HUES6 (cell line): ENCODE results near the gene SH3BP4.

ENCODE experiments used
- H3K27ac ChIP-seq: 2 replicates; pipeline ENCODE4 v1.7.0; 2013; ENCODE audit warnings: low read depth, mild to moderate bottlenecking, low read length, inconsistent platforms
- H3K27me3 ChIP-seq: 2 replicates; pipeline ENCODE4 v1.6.1; 2013; ENCODE audit warnings: low read length; ENCODE audit not compliant: control insufficient read depth, insufficient read depth
- H3K36me3 ChIP-seq: 2 replicates; pipeline ENCODE4 v1.6.1; 2013; ENCODE audit warnings: low read length; ENCODE audit not compliant: control insufficient read depth, insufficient read depth
- H3K4me1 ChIP-seq: 2 replicates; pipeline ENCODE4 v1.6.1; 2013; ENCODE audit warnings: low read length; ENCODE audit not compliant: control insufficient read depth, insufficient read depth
- H3K4me3 ChIP-seq: 2 replicates; pipeline ENCODE4 v1.5.1; 2013; ENCODE audit warnings: low read depth, low read length
- H3K9ac ChIP-seq: one replicate; pipeline ENCODE4 v1.6.1; 2013; ENCODE audit warnings: mild to moderate bottlenecking, low read length
- H3K9me3 ChIP-seq: 2 replicates; pipeline ENCODE4 v1.6.1; 2013; ENCODE audit warnings: low read depth, low read length; ENCODE audit not compliant: control insufficient read depth, insufficient read depth

Gene SH3BP4

DNA sequence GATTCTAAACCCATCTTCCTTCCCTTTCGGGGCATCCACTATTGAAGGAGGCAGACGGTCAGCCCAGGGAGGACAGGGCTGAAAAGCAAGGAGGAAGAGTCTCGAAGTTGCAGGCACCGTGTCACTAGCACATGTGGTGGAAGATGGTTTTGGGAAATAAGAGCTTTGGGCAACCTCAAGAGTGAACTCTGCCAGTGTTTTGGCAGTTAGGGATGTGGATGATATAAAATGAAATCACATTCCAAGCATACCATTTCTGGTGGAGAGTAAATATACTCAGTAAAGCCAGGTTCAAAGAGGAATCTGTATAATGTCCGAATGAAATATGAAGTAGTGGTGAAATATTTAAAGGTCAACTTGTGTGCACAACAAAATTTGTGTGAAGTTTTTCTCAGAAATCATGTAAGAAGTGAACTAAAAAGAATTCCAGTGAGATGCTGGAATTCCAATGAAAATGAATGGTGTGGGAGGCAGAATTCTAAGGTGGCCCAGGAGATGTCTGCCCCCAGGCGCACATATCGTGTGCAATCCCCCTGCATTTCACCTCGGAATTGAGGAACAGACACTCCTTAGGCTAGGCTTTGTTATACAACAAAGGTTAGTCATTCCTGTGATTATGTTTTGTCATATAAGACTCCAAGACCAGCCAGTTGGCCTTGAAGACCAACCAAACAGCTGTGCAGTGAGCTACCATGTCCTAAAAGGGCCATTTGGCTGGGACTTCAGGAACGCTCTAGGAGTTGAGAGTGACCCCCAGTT lies 147.1 kb downstream of the SH3BP4 start:
- H3K9me3 ChIP-seq: no peaks in the 10 kb centered on the region
- H3K4me1 ChIP-seq: no peaks in the 10 kb centered on the region
- no peaks in the 10 kb centered on the region for H3K36me3 ChIP-seq
- H3K27me3 ChIP-seq: no peaks in the 10 kb centered on the region
- no peak overlapping the region for H3K27ac ChIP-seq
- no peak overlapping the region for H3K4me3 ChIP-seq
- no peak overlapping the region for H3K9ac ChIP-seq

- Histone ChIP-seq H3K9me3 (no peaks in the 10 kb centered on the region), H3K27me3 (no peaks in the 10 kb centered on the region), H3K4me3 (no peak overlapping the region), H3K27ac (no peak overlapping the region), H3K9ac (no peak overlapping the region), H3K4me1 (peaks cover 3% of the 10 kb centered on the region; the same call in 1 of the 2 replicates), H3K36me3 (no peaks in the 10 kb centered on the region)
These were observed 151.1 kb downstream of the SH3BP4 start for GRCh38 chr2:235102896-235103295.
